ENCODE measurements around the gene TBC1D14.

GRCh38 chr4:7048642-7049041, 139.0 kb downstream of the TBC1D14 start:
- TF ChIP-seq POLR2AphosphoS5 (IDR thresholded peaks at IDR 0.05; ENCODE audit: low read depth, low read length), result no peak
- no peak for TF ChIP-seq POLR2A (IDR thresholded peaks at IDR 0.05; ENCODE audit: low read depth, low read length)
- TF ChIP-seq SPI1 (IDR thresholded peaks at IDR 0.05; ENCODE audit: low read depth, low read length), result no peak
- no peak for TF ChIP-seq TAF1 (IDR thresholded peaks at IDR 0.05; ENCODE audit: low read depth, low read length)

Data from GM12891 (cell line).